Measurements from ENCODE around the gene CHMP4A. TPM values are rescaled to one million over a fixed set of nuclear protein-coding genes. Genes with fewer than 3 reads are reported as not detected.

The CHMP4A gene
- total RNA-seq, 1 experiment from 2014 or later, result 32.7 TPM

DNA sequence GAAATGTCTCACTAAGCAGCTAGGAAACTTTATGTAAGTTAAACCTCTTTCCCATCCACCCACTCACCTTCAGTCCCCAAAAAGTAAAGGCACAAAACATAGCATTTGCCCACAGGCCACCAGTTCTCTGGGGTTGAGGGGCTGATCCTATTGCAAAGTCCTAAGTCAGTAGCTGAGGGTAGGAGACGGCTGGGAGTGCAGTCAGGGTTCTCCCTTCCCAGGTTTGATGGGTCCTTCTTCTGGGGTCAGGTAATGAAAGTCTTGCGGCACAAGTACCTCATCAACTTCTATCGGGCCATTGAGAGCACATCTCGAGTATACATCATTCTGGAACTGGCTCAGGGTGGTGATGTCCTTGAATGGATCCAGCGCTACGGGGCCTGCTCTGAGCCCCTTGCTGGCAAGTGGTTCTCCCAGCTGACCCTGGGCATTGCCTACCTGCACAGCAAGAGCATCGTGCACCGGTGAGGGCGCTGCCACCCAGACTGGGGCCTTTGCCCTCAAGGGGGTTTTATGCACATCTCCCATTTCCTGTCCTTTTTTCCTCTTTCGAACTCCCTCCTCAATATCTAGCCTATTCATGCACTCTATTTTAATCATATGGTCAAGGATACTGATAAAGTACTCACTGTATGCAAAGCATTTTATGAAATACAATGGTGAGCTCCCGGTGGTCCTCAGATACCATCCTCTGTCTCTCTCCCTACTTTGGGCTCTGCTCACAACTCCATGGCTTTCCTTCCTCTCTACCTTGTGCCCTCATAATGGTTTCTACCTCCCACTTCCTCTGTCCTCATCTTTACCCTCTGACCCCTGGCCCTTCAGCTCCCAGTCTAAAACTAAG lies 6.8 kb downstream of the CHMP4A start (continued):
- TF ChIP-seq, protein P1, sequence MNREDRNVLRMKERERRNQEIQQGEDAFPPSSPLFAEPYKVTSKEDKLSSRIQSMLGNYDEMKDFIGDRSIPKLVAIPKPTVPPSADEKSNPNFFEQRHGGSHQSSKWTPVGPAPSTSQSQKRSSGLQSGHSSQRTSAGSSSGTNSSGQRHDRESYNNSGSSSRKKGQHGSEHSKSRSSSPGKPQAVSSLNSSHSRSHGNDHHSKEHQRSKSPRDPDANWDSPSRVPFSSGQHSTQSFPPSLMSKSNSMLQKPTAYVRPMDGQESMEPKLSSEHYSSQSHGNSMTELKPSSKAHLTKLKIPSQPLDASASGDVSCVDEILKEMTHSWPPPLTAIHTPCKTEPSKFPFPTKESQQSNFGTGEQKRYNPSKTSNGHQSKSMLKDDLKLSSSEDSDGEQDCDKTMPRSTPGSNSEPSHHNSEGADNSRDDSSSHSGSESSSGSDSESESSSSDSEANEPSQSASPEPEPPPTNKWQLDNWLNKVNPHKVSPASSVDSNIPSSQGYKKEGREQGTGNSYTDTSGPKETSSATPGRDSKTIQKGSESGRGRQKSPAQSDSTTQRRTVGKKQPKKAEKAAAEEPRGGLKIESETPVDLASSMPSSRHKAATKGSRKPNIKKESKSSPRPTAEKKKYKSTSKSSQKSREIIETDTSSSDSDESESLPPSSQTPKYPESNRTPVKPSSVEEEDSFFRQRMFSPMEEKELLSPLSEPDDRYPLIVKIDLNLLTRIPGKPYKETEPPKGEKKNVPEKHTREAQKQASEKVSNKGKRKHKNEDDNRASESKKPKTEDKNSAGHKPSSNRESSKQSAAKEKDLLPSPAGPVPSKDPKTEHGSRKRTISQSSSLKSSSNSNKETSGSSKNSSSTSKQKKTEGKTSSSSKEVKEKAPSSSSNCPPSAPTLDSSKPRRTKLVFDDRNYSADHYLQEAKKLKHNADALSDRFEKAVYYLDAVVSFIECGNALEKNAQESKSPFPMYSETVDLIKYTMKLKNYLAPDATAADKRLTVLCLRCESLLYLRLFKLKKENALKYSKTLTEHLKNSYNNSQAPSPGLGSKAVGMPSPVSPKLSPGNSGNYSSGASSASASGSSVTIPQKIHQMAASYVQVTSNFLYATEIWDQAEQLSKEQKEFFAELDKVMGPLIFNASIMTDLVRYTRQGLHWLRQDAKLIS (CRISPR knock-in tag; IDR thresholded peaks at IDR 0.05; ENCODE audit: borderline replicate concordance), result no peak
- TF ChIP-seq, protein P2, sequence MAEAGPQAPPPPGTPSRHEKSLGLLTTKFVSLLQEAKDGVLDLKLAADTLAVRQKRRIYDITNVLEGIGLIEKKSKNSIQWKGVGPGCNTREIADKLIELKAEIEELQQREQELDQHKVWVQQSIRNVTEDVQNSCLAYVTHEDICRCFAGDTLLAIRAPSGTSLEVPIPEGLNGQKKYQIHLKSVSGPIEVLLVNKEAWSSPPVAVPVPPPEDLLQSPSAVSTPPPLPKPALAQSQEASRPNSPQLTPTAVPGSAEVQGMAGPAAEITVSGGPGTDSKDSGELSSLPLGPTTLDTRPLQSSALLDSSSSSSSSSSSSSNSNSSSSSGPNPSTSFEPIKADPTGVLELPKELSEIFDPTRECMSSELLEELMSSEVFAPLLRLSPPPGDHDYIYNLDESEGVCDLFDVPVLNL (CRISPR knock-in tag; IDR thresholded peaks at IDR 0.05; ENCODE audit: borderline replicate concordance, low read depth), result no peak
- TF ChIP-seq PRRX2 (CRISPR knock-in tag; IDR thresholded peaks at IDR 0.05), result no peak

DNA sequence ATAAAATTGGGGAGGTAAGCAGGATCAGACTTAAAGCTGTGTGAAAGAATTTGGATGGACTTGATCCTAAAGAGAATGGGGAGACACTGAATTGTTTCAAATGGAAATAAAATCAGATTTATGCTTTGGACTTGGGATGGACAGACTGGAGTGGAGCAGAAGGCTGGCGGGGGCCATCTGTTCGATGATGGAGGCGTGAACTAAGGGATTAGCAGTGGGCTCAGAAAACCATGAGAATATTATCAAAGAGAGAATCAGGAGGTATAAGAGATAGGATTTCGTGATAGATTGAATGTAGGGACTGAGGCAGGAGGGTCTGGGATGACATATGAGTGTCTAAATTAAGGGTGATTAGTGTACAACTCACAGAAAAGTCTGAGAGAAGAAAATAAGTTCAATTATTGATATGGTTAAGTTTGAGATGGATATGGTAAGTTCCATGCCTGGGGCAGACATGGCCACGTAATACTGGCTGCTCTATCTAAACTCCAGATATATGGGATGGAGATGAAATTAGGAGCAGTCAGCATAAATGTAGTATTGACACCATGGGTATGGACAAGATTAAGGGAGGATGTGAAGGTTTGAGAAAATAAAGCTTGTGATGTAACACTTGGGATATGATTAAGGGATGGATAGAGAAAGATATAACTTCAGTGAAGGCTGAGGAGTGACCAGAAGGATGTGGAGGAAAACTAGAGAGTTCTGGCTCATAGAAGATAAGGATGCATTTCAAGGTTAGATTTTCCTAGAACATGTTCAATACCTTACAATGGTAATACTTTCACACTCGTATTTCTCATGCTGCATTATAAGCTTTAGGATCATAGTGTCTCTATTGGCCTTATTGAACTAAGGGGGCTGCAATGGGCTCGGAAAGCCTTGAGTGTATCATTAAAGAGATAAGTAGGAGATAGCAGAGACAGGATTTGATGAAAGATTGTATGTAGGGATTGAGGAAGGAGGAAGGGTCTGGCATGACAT lies 8.8 kb downstream of the CHMP4A start:
- CTCF ChIA-PET, result interaction anchor here (1.9 kb wide), 1 partner anchor 104 kb away, joined by 7 read pairs; the partner anchor contains the start of gene CIDEB
- POLR2A ChIA-PET, result interaction anchor here (1.1 to 1.6 kb wide), 2 partner anchors 9 to 67 kb away, joined by 4 to 6 read pairs; partner anchors contain the start of genes CHMP4A and RABGGTA
- Mint-ChIP-seq H3K4me1 (peaks cover 11% of the 10 kb centered on the region), H3K27me3 (ENCODE audit: low read depth) (no peaks in the 10 kb centered on the region), H3K27ac (peak overlapping the region; percentile 8; the same call in 1 of the 2 replicates), H3K9me3 (peaks cover 21% of the 10 kb centered on the region), H3K36me3 (peaks cover 80% of the 10 kb centered on the region), H3K4me3 (no peak overlapping the region)
- no peak for ATAC-seq
- no peak for DNase-seq (ENCODE audit: low spot score)
- TF ChIP-seq, protein P3, sequence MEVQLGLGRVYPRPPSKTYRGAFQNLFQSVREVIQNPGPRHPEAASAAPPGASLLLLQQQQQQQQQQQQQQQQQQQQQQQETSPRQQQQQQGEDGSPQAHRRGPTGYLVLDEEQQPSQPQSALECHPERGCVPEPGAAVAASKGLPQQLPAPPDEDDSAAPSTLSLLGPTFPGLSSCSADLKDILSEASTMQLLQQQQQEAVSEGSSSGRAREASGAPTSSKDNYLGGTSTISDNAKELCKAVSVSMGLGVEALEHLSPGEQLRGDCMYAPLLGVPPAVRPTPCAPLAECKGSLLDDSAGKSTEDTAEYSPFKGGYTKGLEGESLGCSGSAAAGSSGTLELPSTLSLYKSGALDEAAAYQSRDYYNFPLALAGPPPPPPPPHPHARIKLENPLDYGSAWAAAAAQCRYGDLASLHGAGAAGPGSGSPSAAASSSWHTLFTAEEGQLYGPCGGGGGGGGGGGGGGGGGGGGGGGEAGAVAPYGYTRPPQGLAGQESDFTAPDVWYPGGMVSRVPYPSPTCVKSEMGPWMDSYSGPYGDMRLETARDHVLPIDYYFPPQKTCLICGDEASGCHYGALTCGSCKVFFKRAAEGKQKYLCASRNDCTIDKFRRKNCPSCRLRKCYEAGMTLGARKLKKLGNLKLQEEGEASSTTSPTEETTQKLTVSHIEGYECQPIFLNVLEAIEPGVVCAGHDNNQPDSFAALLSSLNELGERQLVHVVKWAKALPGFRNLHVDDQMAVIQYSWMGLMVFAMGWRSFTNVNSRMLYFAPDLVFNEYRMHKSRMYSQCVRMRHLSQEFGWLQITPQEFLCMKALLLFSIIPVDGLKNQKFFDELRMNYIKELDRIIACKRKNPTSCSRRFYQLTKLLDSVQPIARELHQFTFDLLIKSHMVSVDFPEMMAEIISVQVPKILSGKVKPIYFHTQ (CRISPR knock-in tag; IDR thresholded peaks at IDR 0.05), result no peak
- no peak for TF ChIP-seq ZNF317 (CRISPR knock-in tag; IDR thresholded peaks at IDR 0.05; ENCODE audit: borderline replicate concordance, low read depth)
- no peak for TF ChIP-seq TEAD1 (CRISPR knock-in tag; IDR thresholded peaks at IDR 0.05)
- TF ChIP-seq, protein P4, sequence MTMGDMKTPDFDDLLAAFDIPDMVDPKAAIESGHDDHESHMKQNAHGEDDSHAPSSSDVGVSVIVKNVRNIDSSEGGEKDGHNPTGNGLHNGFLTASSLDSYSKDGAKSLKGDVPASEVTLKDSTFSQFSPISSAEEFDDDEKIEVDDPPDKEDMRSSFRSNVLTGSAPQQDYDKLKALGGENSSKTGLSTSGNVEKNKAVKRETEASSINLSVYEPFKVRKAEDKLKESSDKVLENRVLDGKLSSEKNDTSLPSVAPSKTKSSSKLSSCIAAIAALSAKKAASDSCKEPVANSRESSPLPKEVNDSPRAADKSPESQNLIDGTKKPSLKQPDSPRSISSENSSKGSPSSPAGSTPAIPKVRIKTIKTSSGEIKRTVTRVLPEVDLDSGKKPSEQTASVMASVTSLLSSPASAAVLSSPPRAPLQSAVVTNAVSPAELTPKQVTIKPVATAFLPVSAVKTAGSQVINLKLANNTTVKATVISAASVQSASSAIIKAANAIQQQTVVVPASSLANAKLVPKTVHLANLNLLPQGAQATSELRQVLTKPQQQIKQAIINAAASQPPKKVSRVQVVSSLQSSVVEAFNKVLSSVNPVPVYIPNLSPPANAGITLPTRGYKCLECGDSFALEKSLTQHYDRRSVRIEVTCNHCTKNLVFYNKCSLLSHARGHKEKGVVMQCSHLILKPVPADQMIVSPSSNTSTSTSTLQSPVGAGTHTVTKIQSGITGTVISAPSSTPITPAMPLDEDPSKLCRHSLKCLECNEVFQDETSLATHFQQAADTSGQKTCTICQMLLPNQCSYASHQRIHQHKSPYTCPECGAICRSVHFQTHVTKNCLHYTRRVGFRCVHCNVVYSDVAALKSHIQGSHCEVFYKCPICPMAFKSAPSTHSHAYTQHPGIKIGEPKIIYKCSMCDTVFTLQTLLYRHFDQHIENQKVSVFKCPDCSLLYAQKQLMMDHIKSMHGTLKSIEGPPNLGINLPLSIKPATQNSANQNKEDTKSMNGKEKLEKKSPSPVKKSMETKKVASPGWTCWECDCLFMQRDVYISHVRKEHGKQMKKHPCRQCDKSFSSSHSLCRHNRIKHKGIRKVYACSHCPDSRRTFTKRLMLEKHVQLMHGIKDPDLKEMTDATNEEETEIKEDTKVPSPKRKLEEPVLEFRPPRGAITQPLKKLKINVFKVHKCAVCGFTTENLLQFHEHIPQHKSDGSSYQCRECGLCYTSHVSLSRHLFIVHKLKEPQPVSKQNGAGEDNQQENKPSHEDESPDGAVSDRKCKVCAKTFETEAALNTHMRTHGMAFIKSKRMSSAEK (CRISPR knock-in tag; IDR thresholded peaks at IDR 0.05; ENCODE audit: borderline replicate concordance), result no peak
- no peak for TF ChIP-seq CREM (CRISPR knock-in tag; IDR thresholded peaks at IDR 0.05)
- TF ChIP-seq, protein P5, sequence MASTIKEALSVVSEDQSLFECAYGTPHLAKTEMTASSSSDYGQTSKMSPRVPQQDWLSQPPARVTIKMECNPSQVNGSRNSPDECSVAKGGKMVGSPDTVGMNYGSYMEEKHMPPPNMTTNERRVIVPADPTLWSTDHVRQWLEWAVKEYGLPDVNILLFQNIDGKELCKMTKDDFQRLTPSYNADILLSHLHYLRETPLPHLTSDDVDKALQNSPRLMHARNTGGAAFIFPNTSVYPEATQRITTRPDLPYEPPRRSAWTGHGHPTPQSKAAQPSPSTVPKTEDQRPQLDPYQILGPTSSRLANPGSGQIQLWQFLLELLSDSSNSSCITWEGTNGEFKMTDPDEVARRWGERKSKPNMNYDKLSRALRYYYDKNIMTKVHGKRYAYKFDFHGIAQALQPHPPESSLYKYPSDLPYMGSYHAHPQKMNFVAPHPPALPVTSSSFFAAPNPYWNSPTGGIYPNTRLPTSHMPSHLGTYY (CRISPR knock-in tag; IDR thresholded peaks at IDR 0.05), result no peak
- TF ChIP-seq, protein P1 (CRISPR knock-in tag; IDR thresholded peaks at IDR 0.05; ENCODE audit: borderline replicate concordance), result no peak
- TF ChIP-seq ETV6 (CRISPR knock-in tag; IDR thresholded peaks at IDR 0.05), result no peak
- no peak for TF ChIP-seq SMAD4 (CRISPR knock-in tag; IDR thresholded peaks at IDR 0.05)
